Transverse colon (tissue), 4 donors: ENCODE data around the gene GPR158. TPM values are rescaled to one million over a fixed set of nuclear protein-coding genes. Genes with fewer than 3 reads are reported as not detected.

Source experiments
- DNase-seq: peaks from one replicate; pipeline ENCODE4 v3.0.0-alpha.2; 2019
- H3K27ac ChIP-seq, 4 donors: fragments of 200-600 bp; sonication (generic); 2 replicates each; pipeline ENCODE4 v1.5.1; 2016 to 2018; ENCODE audit warnings: inconsistent platforms in 4 of 4
- H3K27me3 ChIP-seq: fragments of 200-600 bp; sonication (generic); 2 replicates; pipeline ENCODE4 v1.5.1; 2017; ENCODE audit warnings: inconsistent platforms
- H3K36me3 ChIP-seq, 4 donors: fragments of 200-600 bp; sonication (generic); 2 replicates each; pipeline ENCODE4 v1.5.1; 2017 to 2019; ENCODE audit warnings: inconsistent platforms in 4 of 4
- H3K4me1 ChIP-seq, 4 donors: fragments of 200-600 bp; sonication (generic); 2 replicates each; pipeline ENCODE4 v1.5.1; 2017 to 2020; ENCODE audit warnings: inconsistent platforms in 4 of 4
- H3K4me3 ChIP-seq, 4 donors: fragments of 200-600 bp; sonication (generic); 1 replicate in 1 of 4; 2 replicates in 3 of 4; pipeline versions ENCODE4 v1.5.1 to v1.6.1; 2017 to 2019; ENCODE audit warnings: inconsistent platforms in 4 of 4
- H3K9me3 ChIP-seq, 2 donors: fragments of 200-600 bp; sonication (generic); 2 replicates each; pipeline ENCODE4 v1.5.1; 2017 to 2019; ENCODE audit warnings: inconsistent platforms in 2 of 2
- EP300 ChIP-seq: sonication (generic); formaldehyde crosslinking; IDR thresholded peaks from one replicate; pipeline ENCODE4 v1.6.1; 2017; ENCODE audit warnings: antibody characterized with exemption, low read depth
- POLR2A ChIP-seq: fragments of 450-650 bp; IDR thresholded peaks from one replicate; pipeline ENCODE4 v1.6.1; 2016; ENCODE audit warnings: antibody characterized with exemption, mild to moderate bottlenecking, moderate library complexity
- POLR2AphosphoS5 ChIP-seq, 3 donors: sonication (generic); formaldehyde crosslinking; IDR thresholded peaks; one replicate each; pipeline ENCODE4 v1.6.1; 2016; ENCODE audit warnings: antibody characterized with exemption in 3 of 3
- WGBS, 2 donors: methylation state at CpG; one replicate each; pipeline ENCODE4 v1.1.5; 2018; ENCODE audit warnings: low coverage in 1 of 2; 5-methylcytosine and 5-hydroxymethylcytosine counted together
- in situ Hi-C, 4 donors: fragments of 200-750 bp; cut with MboI; loops; one replicate each; pipeline versions ENCODE4 v1.15.0 to v1.15.1; 2017; ENCODE audit warnings: low sequenced_read_pairs in 3 of 4, low pct_ligation_motif_present in 1 of 4, low pct_unique_long_range_greater_than_20kb in 1 of 4
- intact Hi-C: fragments of 100-400 bp; cut with DNase I; formaldehyde crosslinking; loops from one replicate; pipeline ENCODE4 v1.15.1; 2023; ENCODE audit warnings: low total_unique reads
- total RNA-seq, 4 donors: library from RNA; depleted of rRNA; stranded (reverse); fragments of >200 nt; gene quantifications; one replicate each; pipeline ENCODE4 v1.1.0, GENCODE V29; 2016
- TF ChIP-seq, protein P1 (sequence below), 5 experiments: fragments of 200-600 bp in 3 of 5; fragments of 450-650 bp in 2 of 5; sonication (generic) in 3 of 5; IDR thresholded peaks; 1 replicate in 2 of 5; 2 replicates in 3 of 5; pipeline ENCODE4 v1.5.1; 2016 to 2017; ENCODE audit warnings: antibody characterized with exemption in 5 of 5, inconsistent platforms in 3 of 5, mild to moderate bottlenecking in 2 of 5, moderate library complexity in 1 of 5

The GPR158 gene
- total RNA-seq, 4 donors from 2014 or later, result 0.16 to 0.27 TPM; not detected in 2

DNA sequence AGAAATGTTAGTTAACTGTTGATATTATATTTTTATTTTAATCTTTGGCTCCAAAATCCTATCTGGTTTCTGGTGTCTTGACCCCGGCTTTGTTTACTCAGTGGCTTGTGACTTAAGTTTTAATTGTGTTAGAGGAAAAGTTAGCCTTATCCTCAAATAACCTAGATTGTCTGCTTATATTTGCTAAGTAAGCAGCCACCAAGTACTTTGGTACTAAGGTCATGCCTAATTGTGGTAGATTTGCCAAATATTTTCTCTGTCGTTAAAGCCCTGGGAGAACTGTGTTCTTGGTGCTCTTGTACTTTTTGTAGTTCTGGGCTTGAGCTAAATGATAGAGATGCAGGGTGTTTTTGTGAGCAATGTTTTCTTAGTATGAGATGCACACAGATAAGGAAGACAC, 34.8 kb downstream of the GPR158 start:
- peaks cover 0 to 5% (median 0%) of the 10 kb centered on the region in 4 donors for H3K4me1 ChIP-seq
- H3K36me3 ChIP-seq, result no peaks in the 10 kb centered on the region
- DNase-seq, result no peak
- intact Hi-C loops (no loop called here), in situ Hi-C loops (no loop called here)
- H3K4me3 ChIP-seq, result no peak overlapping the region
- no peaks in the 10 kb centered on the region for H3K9me3 ChIP-seq
- whole genome bisulfite sequencing, 2 donors, result 41 to 48% methylated on average over 2 of the region's 2 CpGs
- H3K27me3 ChIP-seq, result no peaks in the 10 kb centered on the region
- TF ChIP-seq EP300 (no peak), POLR2A (no peak), POLR2AphosphoS5 (IDR thresholded peaks at IDR 0.05) (no peak)
- no peak overlapping the region for H3K27ac ChIP-seq

DNA sequence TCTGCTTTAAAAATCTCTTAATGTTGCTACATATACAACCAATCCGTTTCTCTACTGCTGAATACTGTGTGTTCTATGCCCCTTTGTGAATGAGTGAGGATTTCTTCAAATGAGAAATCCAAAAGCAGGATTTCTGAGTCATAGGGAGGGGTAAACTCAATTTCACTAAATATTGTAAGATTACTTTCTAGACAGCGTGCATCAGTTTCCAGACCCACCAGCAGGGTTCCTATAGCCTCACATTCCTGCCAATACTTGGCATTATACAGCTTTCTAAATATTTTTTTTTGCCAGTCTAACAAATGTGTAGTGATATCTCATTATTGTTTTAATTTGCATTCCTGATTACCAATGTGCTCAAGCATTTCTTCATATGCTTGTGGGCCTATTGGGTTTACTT, 35.5 kb downstream of the GPR158 start:
- intact Hi-C loops (no loop called here), in situ Hi-C loops (no loop called here)
- Histone ChIP-seq H3K4me3 (no peak overlapping the region), H3K4me1 (peaks cover 0 to 5% (median 0%) of the 10 kb centered on the region in 4 donors), H3K27me3 (no peaks in the 10 kb centered on the region), H3K36me3 (no peaks in the 10 kb centered on the region), H3K9me3 (no peaks in the 10 kb centered on the region), H3K27ac (no peak overlapping the region)
- no peak for DNase-seq
- 65 to 82% methylated on average over 2 of the region's 2 CpGs for WGBS, 2 donors
- TF ChIP-seq, protein P1, sequence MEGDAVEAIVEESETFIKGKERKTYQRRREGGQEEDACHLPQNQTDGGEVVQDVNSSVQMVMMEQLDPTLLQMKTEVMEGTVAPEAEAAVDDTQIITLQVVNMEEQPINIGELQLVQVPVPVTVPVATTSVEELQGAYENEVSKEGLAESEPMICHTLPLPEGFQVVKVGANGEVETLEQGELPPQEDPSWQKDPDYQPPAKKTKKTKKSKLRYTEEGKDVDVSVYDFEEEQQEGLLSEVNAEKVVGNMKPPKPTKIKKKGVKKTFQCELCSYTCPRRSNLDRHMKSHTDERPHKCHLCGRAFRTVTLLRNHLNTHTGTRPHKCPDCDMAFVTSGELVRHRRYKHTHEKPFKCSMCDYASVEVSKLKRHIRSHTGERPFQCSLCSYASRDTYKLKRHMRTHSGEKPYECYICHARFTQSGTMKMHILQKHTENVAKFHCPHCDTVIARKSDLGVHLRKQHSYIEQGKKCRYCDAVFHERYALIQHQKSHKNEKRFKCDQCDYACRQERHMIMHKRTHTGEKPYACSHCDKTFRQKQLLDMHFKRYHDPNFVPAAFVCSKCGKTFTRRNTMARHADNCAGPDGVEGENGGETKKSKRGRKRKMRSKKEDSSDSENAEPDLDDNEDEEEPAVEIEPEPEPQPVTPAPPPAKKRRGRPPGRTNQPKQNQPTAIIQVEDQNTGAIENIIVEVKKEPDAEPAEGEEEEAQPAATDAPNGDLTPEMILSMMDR (IDR thresholded peaks at IDR 0.05), result no peak
- no peak for TF ChIP-seq POLR2AphosphoS5 (IDR thresholded peaks at IDR 0.05)

DNA sequence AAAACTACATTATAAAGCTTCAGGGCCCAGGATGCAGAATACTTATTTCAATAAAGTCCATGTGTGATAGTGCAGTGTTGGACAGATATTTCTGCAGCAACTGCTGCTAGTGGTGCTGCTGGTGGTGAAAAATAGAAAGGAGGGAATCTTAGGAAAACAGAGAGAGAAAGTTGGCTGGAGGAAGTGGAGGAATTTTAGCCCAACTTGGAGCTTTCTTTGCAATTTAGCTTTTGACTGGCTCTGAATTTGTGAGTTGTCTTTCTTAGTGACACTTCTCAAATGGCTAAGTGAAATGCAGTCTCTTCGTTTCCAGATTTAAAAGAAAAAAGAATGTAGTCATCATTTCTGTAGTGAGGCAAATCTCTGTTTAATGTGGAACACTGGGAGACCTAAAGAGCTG, 45.4 kb downstream of the GPR158 start:
- Histone ChIP-seq H3K36me3 (no peaks in the 10 kb centered on the region), H3K9me3 (no peaks in the 10 kb centered on the region), H3K27ac (no peak overlapping the region), H3K4me1 (no peaks in the 10 kb centered on the region), H3K27me3 (no peaks in the 10 kb centered on the region), H3K4me3 (no peak overlapping the region)
- no peak for DNase-seq
- 71 to 88% methylated on average over 1 of the region's 1 CpG for WGBS, 2 donors
- intact Hi-C loops, result no loop called here
- TF ChIP-seq, protein P1 (IDR thresholded peaks at IDR 0.05), result no peak
- TF ChIP-seq POLR2AphosphoS5 (IDR thresholded peaks at IDR 0.05), result no peak
- TF ChIP-seq POLR2A, result no peak
- TF ChIP-seq EP300, result no peak
- in situ Hi-C loops, result loop anchor here in 1 of 4 donors (10.0 kb wide), 1 partner anchor 105 kb away; no protein-coding TSS in a partner anchor

DNA sequence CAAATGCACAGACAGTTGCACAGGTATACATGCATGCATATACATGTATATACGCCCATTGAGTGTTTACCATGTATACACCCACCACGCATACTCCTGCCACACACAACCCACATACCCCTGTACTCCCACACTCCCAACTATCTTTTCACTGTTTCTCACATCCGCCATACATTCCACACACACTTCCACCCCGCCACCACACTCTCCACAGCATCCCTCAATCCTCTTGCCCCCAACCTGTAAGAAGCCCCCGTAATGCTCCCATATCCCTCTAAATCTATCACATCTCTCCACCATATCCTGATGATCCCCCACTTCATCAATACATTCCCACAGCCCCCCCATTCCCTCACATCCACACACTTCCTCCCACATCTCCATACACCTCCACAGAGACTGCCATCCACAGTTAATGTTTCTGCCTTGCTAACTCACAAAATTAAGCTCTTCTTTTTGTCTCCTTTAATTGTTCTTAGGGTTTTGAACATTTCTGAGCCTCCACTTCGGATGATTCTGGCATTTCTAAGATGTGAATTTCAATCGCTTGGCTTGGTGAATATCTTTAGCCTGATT, 47.4 kb downstream of the GPR158 start:
- in situ Hi-C loops, result loop anchor here in 1 of 4 donors (10.0 kb wide), 1 partner anchor 107 kb away; no protein-coding TSS in a partner anchor
- DNase-seq, result no peak

More for the DNA sequence above, 47.4 kb downstream of the GPR158 start:
- H3K27ac ChIP-seq, result no peak overlapping the region
- H3K36me3 ChIP-seq, result no peaks in the 10 kb centered on the region
- TF ChIP-seq POLR2AphosphoS5 (IDR thresholded peaks at IDR 0.05), result no peak
- TF ChIP-seq POLR2A, result no peak
- TF ChIP-seq, protein P1 (IDR thresholded peaks at IDR 0.05), result no peak
- TF ChIP-seq EP300, result no peak
- no peaks in the 10 kb centered on the region for H3K9me3 ChIP-seq
- 85 to 95% methylated on average over 7 of the region's 7 CpGs for WGBS, 2 donors
- no peaks in the 10 kb centered on the region for H3K4me1 ChIP-seq
- H3K4me3 ChIP-seq, result no peak overlapping the region
- H3K27me3 ChIP-seq, result no peaks in the 10 kb centered on the region
- intact Hi-C loops, result no loop called here
